Adipose tissue (tissue), 3 donors: ENCODE measurements around the gene SLC17A7. TPM values are rescaled to one million over a fixed set of nuclear protein-coding genes. Genes with fewer than 3 reads are reported as not detected.

Experiments
- H3K27ac ChIP-seq: one replicate; pipeline ENCODE4 v1.5.1; 2013; ENCODE audit warnings: low read depth, low read length
- WGBS, 3 donors: extraction: QIAGEN DNeasy Blood & Tissue Kit; methylation state at CpG; one replicate each; pipeline ENCODE4 v1.1.7; 2013; 5-methylcytosine and 5-hydroxymethylcytosine counted together
- polyA plus RNA-seq, 3 donors: library from polyadenylated mRNA; stranded (reverse); fragments of 200-250 nt; gene quantifications; one replicate each; pipeline ENCODE4 v1.2.3, GENCODE V29; 2013
- donor health status: healthy with polysubstance abuse.
- donor health status: Bipolar disorder and iron deficiency.
- donor health status: healthy.

The SLC17A7 gene
- polyA plus RNA-seq, 3 donors: 0.23 to 7.3 (median 1.5) TPM

- 85 to 90% (median 87%) methylated on average over 18 of the region's 18 CpGs for WGBS, 3 donors
- H3K27ac ChIP-seq: no peak overlapping the region
Measured at GRCh38 chr19:49434907-49435583, 6.3 kb downstream of the SLC17A7 start.

- H3K27ac ChIP-seq: no peak overlapping the region
- WGBS, 3 donors: 14 to 46% (median 34%) methylated on average over 31 of the region's 31 CpGs
Measured at GRCh38 chr19:49433240-49433901, 8.0 kb downstream of the SLC17A7 start.

GRCh38 chr19:49432141-49433073 is 8.9 kb downstream of the SLC17A7 start:
- 11 to 38% (median 24%) methylated on average over 54 to 63 of the region's 63 CpGs for WGBS, 3 donors

GRCh38 chr19:49431330-49431749 is 10.0 kb downstream of the SLC17A7 start:
- 27 to 65% (median 53%) methylated on average over 23 to 29 of the region's 29 CpGs for WGBS, 3 donors

More at GRCh38 chr19:49432141-49433073, 8.9 kb downstream of the SLC17A7 start:
- H3K27ac ChIP-seq: no peak overlapping the region

GRCh38 chr19:49430678-49431329 is 10.5 kb downstream of the SLC17A7 start:
- no peak overlapping the region for H3K27ac ChIP-seq
- WGBS, 3 donors: 62 to 72% (median 64%) methylated on average over 28 of the region's 28 CpGs

More at GRCh38 chr19:49431330-49431749, 10.0 kb downstream of the SLC17A7 start:
- no peak overlapping the region for H3K27ac ChIP-seq

GRCh38 chr19:49430172-49430677 is 11.1 kb downstream of the SLC17A7 start:
- 70 to 78% (median 72%) methylated on average over 9 of the region's 9 CpGs for WGBS, 3 donors
- no peak overlapping the region for H3K27ac ChIP-seq

GRCh38 chr19:49428547-49429451 is 12.5 kb downstream of the SLC17A7 start:
- H3K27ac ChIP-seq: no peak overlapping the region

GRCh38 chr19:49427855-49428546 is 13.3 kb downstream of the SLC17A7 start:
- H3K27ac ChIP-seq: no peak overlapping the region
- 1 to 2% (median 2%) methylated on average over 45 of the region's 45 CpGs for WGBS, 3 donors

More at GRCh38 chr19:49428547-49429451, 12.5 kb downstream of the SLC17A7 start:
- 15% methylated on average over 28 to 29 of the region's 29 CpGs for WGBS, 3 donors

- 54 to 59% (median 55%) methylated on average over 10 to 12 of the region's 12 CpGs for WGBS, 3 donors
- H3K27ac ChIP-seq: no peak overlapping the region
Measured at GRCh38 chr19:49427339-49427738, 14.0 kb downstream of the SLC17A7 start.

GRCh38 chr19:49425922-49426592 is 15.3 kb downstream of the SLC17A7 start:
- WGBS, 3 donors: 4 to 5% (median 5%) methylated on average over 30 of the region's 30 CpGs
- no peak overlapping the region for H3K27ac ChIP-seq

- WGBS, 3 donors: 29 to 64% (median 62%) methylated on average over 7 of the region's 7 CpGs
- H3K27ac ChIP-seq: no peak within 1 kb of the TSS
Measured at GRCh38 chr19:49425178-49425577, 16.1 kb downstream of the SLC17A7 start, which contains the start of gene GFY. Gene GFY (plus strand): TSS chr19:49425388. CDS start chr19:49426431, 1,043 bp downstream.

GRCh38 chr19:49423985-49424303 is 17.4 kb downstream of the SLC17A7 start:
- 12 to 21% (median 19%) methylated on average over 3 of the region's 3 CpGs for WGBS, 3 donors
- H3K27ac ChIP-seq: no peak overlapping the region

GRCh38 chr19:49423071-49423984 is 18.0 kb downstream of the SLC17A7 start, which contains the start of gene PTH2:
Gene PTH2 (minus strand): TSS chr19:49423441. CDS start chr19:49423339, 102 bp downstream.
- WGBS, 3 donors: 7 to 8% (median 8%) methylated on average over 42 of the region's 42 CpGs
- H3K27ac ChIP-seq: no peak within 1 kb of the TSS

- no peak overlapping the region for H3K27ac ChIP-seq
- WGBS, 3 donors: 2 to 4% (median 3%) methylated on average over 49 to 58 of the region's 58 CpGs
Measured at GRCh38 chr19:49422407-49423070, 18.8 kb downstream of the SLC17A7 start.

GRCh38 chr19:49421878-49422202 is 19.5 kb downstream of the SLC17A7 start:
- WGBS, 3 donors: 15 to 26% (median 25%) methylated on average over 3 of the region's 3 CpGs
- H3K27ac ChIP-seq: no peak overlapping the region
